Kidney epithelial cell (primary cell): Measurements from ENCODE around the gene P2RY11. TPM values are rescaled to one million over a fixed set of nuclear protein-coding genes. Genes with fewer than 3 reads are reported as not detected.

ENCODE experiments used
- DNase-seq: peaks from one replicate; pipeline ENCODE4 v3.0.0-alpha.2; 2010; ENCODE audit warnings: low read depth
- H3K27me3 ChIP-seq: 2 replicates; pipeline ENCODE4 v1.6.0; 2011; ENCODE audit warnings: low read length; ENCODE audit not compliant: control insufficient read depth, insufficient read depth
- H3K36me3 ChIP-seq: 2 replicates; pipeline ENCODE4 v1.5.1; 2011; ENCODE audit warnings: low read length; ENCODE audit not compliant: control insufficient read depth, insufficient read depth
- H3K4me3 ChIP-seq: 2 replicates; pipeline ENCODE4 v1.5.1; 2011; ENCODE audit warnings: low read depth, mild to moderate bottlenecking, control low read depth, low read length
- total RNA-seq: library from RNA; depleted of rRNA; stranded (reverse); fragments of >200 nt; gene quantifications from 2 replicates; pipeline ENCODE4 v1.2.3, GENCODE V29; 2015
- TF ChIP-seq, protein P1 (sequence below): IDR thresholded peaks from 2 replicates; pipeline ENCODE4 v1.5.1; 2011; ENCODE audit warnings: mild to moderate bottlenecking, moderate library complexity, low read length, control low read depth, inconsistent platforms; ENCODE audit not compliant: insufficient read depth, poor library complexity, severe bottlenecking

P2RY11 gene
- total RNA-seq, 1 donor from 2014 or later, result 6.3 TPM

DNA sequence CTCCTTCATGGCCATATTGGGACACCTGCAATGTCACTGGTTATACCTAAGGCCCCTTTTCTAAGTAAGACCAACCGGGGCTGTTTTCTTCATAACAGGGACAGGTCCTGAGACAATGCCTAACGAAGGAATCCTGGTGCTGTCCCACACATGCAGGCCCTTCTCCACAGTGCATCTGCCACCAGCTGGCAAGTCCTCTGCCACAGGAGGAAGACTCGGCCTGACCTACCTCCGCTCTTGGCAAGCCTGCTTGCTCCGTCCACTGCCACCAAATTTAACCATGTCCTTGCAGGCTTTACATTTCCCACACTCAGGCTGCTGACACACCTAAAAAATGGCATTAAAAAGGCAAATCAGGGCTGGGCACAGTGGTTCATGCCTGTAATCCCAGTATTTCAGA lies 40.0 kb downstream of the P2RY11 start:
- TF ChIP-seq, protein P1, sequence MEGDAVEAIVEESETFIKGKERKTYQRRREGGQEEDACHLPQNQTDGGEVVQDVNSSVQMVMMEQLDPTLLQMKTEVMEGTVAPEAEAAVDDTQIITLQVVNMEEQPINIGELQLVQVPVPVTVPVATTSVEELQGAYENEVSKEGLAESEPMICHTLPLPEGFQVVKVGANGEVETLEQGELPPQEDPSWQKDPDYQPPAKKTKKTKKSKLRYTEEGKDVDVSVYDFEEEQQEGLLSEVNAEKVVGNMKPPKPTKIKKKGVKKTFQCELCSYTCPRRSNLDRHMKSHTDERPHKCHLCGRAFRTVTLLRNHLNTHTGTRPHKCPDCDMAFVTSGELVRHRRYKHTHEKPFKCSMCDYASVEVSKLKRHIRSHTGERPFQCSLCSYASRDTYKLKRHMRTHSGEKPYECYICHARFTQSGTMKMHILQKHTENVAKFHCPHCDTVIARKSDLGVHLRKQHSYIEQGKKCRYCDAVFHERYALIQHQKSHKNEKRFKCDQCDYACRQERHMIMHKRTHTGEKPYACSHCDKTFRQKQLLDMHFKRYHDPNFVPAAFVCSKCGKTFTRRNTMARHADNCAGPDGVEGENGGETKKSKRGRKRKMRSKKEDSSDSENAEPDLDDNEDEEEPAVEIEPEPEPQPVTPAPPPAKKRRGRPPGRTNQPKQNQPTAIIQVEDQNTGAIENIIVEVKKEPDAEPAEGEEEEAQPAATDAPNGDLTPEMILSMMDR, result no peak
- Histone ChIP-seq H3K4me3 (no peak overlapping the region), H3K36me3 (peaks cover 7% of the 10 kb centered on the region), H3K27me3 (no peaks in the 10 kb centered on the region)
- no peak for DNase-seq

DNA sequence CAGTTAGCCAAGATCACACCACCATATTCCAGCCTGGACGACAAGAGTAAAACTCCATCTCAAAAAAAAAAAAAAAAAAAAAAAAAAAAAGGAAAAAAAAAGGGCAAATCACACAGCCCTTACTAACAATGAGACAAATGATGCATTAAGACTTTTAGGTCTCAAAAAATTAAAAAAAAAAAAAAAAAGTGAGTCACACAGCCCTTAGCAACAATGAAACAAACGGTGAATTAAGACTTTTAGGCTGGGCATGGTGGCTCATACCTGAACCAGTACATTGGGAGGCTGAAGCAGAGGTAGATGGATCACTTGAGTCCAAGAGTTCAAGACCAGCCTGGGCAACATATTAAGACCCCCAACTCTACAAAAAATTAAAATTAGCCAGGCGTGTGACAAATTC lies 40.6 kb downstream of the P2RY11 start:
- H3K36me3 ChIP-seq, result peaks cover 7% of the 10 kb centered on the region
- no peak for DNase-seq
- TF ChIP-seq, protein P1, result no peak

DNA sequence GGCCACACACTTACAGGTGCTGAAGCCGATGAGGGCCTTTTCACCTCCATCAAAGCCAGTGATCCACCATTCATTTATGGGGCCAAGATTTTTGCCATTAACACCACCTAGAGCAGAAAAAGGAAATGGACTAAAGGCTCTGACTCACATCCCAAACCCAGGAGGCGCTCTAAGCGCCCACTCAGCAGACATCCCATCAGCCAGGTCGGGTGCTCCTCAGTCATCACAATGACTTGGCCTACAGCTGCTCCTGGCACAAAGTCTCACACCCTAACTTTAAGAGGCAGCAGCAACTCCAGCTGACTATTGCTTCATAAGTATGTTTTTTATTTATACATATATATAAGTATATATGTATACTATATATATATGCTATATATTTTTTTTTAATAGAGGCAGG lies 44.3 kb downstream of the P2RY11 start:
- no peak for DNase-seq
- peaks cover 5% of the 10 kb centered on the region for H3K36me3 ChIP-seq
- TF ChIP-seq, protein P1, result no peak
- no peak overlapping the region for H3K4me3 ChIP-seq
- no peaks in the 10 kb centered on the region for H3K27me3 ChIP-seq

More for the DNA sequence above, 40.6 kb downstream of the P2RY11 start:
- Histone ChIP-seq H3K4me3 (no peak overlapping the region), H3K27me3 (no peaks in the 10 kb centered on the region)

DNA sequence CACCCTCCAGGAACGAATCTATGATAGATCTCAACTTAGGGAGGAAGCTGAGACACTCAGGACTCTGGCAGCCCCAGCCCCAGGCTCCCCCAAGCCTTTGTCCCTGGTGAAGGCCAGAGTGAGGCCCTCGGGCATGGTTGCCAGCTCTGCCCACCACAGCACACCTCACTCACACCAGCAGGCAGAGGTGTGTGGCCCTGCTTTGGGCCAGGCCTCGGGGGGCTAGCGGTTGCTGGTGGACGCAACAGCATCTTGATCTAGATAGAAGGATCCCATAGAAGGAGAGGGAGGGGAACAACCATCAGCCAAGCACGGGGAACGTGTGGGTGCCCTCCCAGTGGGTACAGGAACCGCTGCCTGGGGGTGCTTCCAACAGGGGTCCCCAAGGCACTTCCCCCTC lies 46.6 kb downstream of the P2RY11 start:
- no peak for DNase-seq
- peaks cover 5% of the 10 kb centered on the region for H3K36me3 ChIP-seq
- TF ChIP-seq, protein P1, result no peak

DNA sequence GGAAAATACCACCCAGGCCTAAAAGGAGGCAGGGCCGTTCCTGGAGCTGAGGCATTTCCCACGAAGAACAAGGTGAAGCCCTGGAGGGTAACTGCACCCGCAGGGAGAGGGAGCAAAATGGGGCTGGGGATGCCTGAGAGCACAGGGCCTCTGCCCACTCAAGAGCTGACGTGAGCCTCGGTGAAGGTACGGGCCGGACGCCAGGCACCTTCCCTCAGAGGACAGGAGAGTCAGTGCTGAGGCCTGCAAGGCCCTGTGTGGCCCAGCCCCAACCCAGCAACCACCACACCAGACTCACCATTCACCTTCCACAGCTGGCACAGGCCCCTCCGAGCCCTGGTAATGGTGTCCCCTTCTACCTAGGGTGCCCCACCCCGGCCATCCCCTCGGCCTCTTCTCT lies 47.0 kb downstream of the P2RY11 start:
- no peak for DNase-seq
- H3K36me3 ChIP-seq, result peaks cover 5% of the 10 kb centered on the region
- no peak overlapping the region for H3K4me3 ChIP-seq
- no peaks in the 10 kb centered on the region for H3K27me3 ChIP-seq
- TF ChIP-seq, protein P1, result no peak

More for the DNA sequence above, 46.6 kb downstream of the P2RY11 start:
- no peak overlapping the region for H3K4me3 ChIP-seq
- H3K27me3 ChIP-seq, result no peaks in the 10 kb centered on the region

DNA sequence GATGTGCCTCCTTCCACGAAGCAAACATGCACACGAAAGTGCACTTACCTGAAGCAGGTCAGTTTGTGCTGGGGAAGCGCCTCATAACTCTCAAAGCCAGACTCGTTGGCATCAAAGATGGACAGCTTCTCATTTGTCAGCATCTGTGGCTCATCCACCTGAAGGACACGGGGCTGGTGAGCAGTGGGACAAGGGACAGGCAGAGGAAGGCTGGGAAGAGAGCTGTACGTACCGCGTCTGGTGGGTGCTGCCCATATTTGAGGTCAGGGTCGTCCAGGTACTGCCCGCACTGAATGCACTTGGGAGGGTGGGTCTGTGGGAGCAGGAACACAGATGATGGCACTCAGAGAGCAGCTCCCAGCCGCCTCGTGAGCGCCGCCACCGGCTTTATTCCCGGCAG lies 48.1 kb downstream of the P2RY11 start:
- TF ChIP-seq, protein P1, result no peak
- Histone ChIP-seq H3K4me3 (no peak overlapping the region), H3K36me3 (peaks cover 3% of the 10 kb centered on the region), H3K27me3 (no peaks in the 10 kb centered on the region)
- no peak for DNase-seq
